ENCODE measurements around the gene GRAMD1A.

DNA sequence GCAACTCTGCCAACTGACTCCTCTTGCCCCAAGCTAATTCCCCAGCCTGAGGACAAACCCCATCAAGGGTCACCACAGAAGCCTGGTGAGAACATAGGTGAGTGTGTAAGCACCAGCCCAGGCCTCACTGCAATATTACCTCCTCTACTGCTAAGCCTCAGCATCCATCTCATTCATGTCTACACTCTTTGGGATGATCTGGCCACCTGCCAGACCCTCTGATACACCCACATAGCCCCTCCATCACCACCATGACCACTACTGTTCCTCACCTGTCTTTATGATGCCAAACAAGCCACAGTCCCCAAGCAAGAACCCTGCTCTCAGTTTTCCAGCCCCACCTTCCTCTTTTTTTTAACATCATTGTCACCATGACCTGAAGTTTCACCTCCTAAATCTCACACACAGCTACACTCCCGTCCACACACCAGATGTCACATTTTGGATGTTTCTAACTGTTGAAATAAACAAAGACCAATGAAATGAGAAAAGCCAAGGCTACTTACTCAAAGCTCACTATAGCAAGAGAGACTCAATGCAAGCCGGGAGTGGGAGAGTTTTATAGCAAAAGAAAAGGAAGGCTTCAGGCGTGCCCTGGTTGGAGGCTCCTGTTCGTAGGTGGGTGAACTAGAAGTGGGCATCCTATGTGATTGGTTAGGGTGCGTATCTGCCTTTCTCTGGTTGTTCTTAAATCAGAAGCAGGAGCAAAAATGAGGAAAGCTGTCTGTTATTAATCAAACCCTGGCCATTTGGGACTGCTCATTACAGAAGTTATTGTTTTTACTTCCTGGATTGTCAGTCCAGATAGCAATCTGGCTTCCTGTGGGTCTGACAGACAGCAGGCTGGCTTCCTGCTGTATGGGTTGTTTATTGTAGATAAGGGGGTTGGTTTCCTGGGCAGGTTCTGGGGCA is 38.1 kb upstream of the GRAMD1A start:
- TF ChIP-seq, protein P1, sequence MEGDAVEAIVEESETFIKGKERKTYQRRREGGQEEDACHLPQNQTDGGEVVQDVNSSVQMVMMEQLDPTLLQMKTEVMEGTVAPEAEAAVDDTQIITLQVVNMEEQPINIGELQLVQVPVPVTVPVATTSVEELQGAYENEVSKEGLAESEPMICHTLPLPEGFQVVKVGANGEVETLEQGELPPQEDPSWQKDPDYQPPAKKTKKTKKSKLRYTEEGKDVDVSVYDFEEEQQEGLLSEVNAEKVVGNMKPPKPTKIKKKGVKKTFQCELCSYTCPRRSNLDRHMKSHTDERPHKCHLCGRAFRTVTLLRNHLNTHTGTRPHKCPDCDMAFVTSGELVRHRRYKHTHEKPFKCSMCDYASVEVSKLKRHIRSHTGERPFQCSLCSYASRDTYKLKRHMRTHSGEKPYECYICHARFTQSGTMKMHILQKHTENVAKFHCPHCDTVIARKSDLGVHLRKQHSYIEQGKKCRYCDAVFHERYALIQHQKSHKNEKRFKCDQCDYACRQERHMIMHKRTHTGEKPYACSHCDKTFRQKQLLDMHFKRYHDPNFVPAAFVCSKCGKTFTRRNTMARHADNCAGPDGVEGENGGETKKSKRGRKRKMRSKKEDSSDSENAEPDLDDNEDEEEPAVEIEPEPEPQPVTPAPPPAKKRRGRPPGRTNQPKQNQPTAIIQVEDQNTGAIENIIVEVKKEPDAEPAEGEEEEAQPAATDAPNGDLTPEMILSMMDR (IDR thresholded peaks at IDR 0.05), result no peak
- no peak for TF ChIP-seq EZH2phosphoT487 (IDR thresholded peaks at IDR 0.05)
